MM.1S (cell line): ENCODE data around the gene PPME1.
"Not testable (repeated sequence)": the region's sequence is repeated elsewhere in the genome, so short reads cannot be mapped to it uniquely, and the experiment has no call there.

Source experiments
- DNase-seq: peaks from one replicate; pipeline ENCODE4 v3.0.0-alpha.2; 2015
- H2AFZ ChIP-seq: fragments of 300-600 bp; sonication (generic); 2 replicates; pipeline ENCODE4 v1.6.0; 2016; ENCODE audit warnings: antibody characterized with exemption, low read length
- H3F3A ChIP-seq: fragments of 300-600 bp; sonication (generic); 2 replicates; pipeline ENCODE4 v1.6.1; 2016; ENCODE audit warnings: mild to moderate bottlenecking, antibody characterized with exemption, low read length, moderate library complexity, mixed read lengths; ENCODE audit not compliant: insufficient read depth
- H3K27ac ChIP-seq: fragments of 300-600 bp; sonication (generic); 2 replicates; pipeline ENCODE4 v1.5.1; 2016; ENCODE audit warnings: mild to moderate bottlenecking, low read length
- H3K27me3 ChIP-seq: fragments of 300-600 bp; sonication (generic); replicated peaks from 2 replicates; pipeline ENCODE4 v1.6.0; 2016; ENCODE audit warnings: low read length; ENCODE audit not compliant: insufficient read depth
- H3K36me3 ChIP-seq: fragments of 300-600 bp; sonication (generic); replicated peaks from 2 replicates; pipeline ENCODE4 v1.6.1; 2016; ENCODE audit warnings: mild to moderate bottlenecking, low read length, mixed read lengths; ENCODE audit not compliant: insufficient read depth
- H3K4me1 ChIP-seq: fragments of 300-600 bp; sonication (generic); 2 replicates; pipeline ENCODE4 v1.6.1; 2016; ENCODE audit warnings: low read length, mixed read lengths
- H3K4me2 ChIP-seq: fragments of 300-600 bp; sonication (generic); 2 replicates; pipeline ENCODE4 v1.6.0; 2016; ENCODE audit warnings: low read depth, low read length
- H3K4me3 ChIP-seq: fragments of 300-600 bp; sonication (generic); 2 replicates; pipeline ENCODE4 v1.5.1; 2016; ENCODE audit warnings: low read length, mixed read lengths
- H3K79me2 ChIP-seq: fragments of 300-600 bp; sonication (generic); 2 replicates; pipeline ENCODE4 v1.6.1; 2016; ENCODE audit warnings: mixed run types, low read length, mixed read lengths
- H3K9ac ChIP-seq: fragments of 300-600 bp; sonication (generic); 2 replicates; pipeline ENCODE4 v1.6.1; 2016; ENCODE audit warnings: low read length, mixed read lengths
- H3K9me2 ChIP-seq: fragments of 300-600 bp; sonication (generic); replicated peaks from 2 replicates; pipeline ENCODE4 v1.6.1; 2016; ENCODE audit warnings: mild to moderate bottlenecking, low read length, mixed read lengths; ENCODE audit not compliant: insufficient read depth
- H3K9me3 ChIP-seq: fragments of 300-600 bp; sonication (generic); replicated peaks from 2 replicates; pipeline ENCODE4 v1.6.1; 2016; ENCODE audit warnings: mild to moderate bottlenecking, low read length, mixed read lengths; ENCODE audit not compliant: insufficient read depth
- H4K20me1 ChIP-seq: fragments of 300-600 bp; sonication (generic); 2 replicates; pipeline ENCODE4 v1.6.1; 2016; ENCODE audit warnings: mild to moderate bottlenecking, low read length, moderate library complexity, mixed read lengths; ENCODE audit not compliant: insufficient read depth
- EZH2 ChIP-seq: fragments of 300-600 bp; sonication (generic); optimal IDR thresholded peaks from 2 replicates; pipeline ENCODE3; 2017; ENCODE audit warnings: low read depth, mild to moderate bottlenecking, antibody characterized with exemption, low read length, mixed read lengths
- EZH2phosphoT487 ChIP-seq: fragments of 300-600 bp; sonication (generic); IDR thresholded peaks from 2 replicates; pipeline ENCODE4 v1.6.1; 2018; ENCODE audit warnings: antibody characterized with exemption, low read length
- TF ChIP-seq, protein P1 (sequence below): fragments of 300-600 bp; sonication (generic); IDR thresholded peaks from 2 replicates; pipeline ENCODE4 v1.5.1; 2016; ENCODE audit warnings: antibody characterized with exemption, low read length, mixed read lengths

The PPME1 gene

DNA sequence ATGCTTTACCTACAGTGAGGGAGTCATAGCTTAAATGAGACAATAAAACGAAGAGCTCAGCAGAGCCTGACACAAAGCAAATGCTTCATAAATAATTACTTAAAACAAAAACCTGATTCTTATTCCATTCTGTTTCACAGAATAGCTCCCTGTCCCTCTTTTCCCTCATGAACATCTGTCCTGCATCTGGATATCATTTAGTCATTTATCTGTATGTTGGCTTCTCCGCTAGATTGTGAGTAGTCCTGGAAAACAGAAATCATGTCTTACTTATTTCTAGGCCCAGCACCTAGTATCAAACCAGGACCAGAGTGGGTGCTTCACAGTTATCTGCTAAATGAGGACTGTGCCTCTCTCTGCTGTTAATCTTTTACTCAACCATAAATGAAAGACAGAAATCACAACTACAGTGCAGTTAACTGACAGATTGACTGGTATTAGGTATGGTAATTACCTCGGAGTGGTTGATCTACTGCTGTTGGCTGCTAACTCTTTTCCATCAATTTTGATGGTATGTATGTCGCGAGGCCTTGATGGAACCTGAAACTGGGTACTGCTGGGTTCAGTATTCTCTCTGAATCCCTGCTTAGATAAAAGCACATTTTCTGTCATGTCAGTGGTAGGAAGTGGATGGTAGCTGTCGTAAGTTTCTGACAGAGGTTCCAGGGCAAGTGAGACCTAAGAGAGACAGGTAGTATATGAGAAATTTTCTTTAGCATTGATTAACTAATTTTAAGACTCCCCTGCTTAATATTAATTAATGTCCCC, 31.8 kb upstream of the PPME1 start:
- TF ChIP-seq, protein P1, sequence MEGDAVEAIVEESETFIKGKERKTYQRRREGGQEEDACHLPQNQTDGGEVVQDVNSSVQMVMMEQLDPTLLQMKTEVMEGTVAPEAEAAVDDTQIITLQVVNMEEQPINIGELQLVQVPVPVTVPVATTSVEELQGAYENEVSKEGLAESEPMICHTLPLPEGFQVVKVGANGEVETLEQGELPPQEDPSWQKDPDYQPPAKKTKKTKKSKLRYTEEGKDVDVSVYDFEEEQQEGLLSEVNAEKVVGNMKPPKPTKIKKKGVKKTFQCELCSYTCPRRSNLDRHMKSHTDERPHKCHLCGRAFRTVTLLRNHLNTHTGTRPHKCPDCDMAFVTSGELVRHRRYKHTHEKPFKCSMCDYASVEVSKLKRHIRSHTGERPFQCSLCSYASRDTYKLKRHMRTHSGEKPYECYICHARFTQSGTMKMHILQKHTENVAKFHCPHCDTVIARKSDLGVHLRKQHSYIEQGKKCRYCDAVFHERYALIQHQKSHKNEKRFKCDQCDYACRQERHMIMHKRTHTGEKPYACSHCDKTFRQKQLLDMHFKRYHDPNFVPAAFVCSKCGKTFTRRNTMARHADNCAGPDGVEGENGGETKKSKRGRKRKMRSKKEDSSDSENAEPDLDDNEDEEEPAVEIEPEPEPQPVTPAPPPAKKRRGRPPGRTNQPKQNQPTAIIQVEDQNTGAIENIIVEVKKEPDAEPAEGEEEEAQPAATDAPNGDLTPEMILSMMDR: no peak
- no peak for TF ChIP-seq EZH2
- no peak for TF ChIP-seq EZH2phosphoT487
- Histone ChIP-seq H4K20me1 (no peaks in the 10 kb centered on the region), H2AFZ (no peak overlapping the region), H3K79me2 (no peaks in the 10 kb centered on the region), H3K9me2 (no peaks in the 10 kb centered on the region), H3K36me3 (no peaks in the 10 kb centered on the region), H3K27ac (no peak overlapping the region), H3K4me1 (no peaks in the 10 kb centered on the region), H3K4me2 (no peak overlapping the region), H3K4me3 (no peak overlapping the region), H3K9me3 (no peaks in the 10 kb centered on the region), H3F3A (no peaks in the 10 kb centered on the region), H3K9ac (no peak overlapping the region), H3K27me3 (no peaks in the 10 kb centered on the region)
- DNase-seq: no peak

DNA sequence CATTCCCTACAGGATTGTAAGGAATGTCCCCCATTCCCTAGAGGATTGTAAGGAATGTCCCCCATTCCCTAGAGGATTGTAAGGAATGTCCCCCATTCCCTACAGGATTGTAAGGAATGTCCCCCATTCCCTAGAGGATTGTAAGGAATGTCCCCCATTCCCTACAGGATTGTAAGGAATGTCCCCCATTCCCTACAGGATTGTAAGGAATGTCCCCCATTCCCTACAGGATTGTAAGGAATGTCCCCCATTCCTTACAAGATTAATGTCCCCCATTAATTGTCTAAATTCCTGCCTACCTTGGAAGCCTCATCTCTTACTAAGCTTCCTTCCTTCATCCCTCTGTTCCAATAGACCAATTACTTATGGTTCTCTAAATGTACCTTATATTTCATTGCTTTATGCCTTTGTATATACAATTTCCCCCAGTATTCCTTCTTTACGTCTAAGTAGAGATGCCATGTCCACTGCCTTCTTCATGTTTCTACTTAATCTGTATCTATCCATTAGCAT, 31.1 kb upstream of the PPME1 start:
- not testable (repeated sequence) for H3K4me2 ChIP-seq

GRCh38 chr11:74141241-74141695, 29.8 kb upstream of the PPME1 start:
- Histone ChIP-seq H3K9me3 (no peaks in the 10 kb centered on the region), H3K4me2 (no peak overlapping the region), H4K20me1 (no peaks in the 10 kb centered on the region), H3K4me3 (no peak overlapping the region), H3K27ac (no peak overlapping the region), H3K36me3 (no peaks in the 10 kb centered on the region), H2AFZ (no peak overlapping the region), H3K9me2 (no peaks in the 10 kb centered on the region), H3K9ac (no peak overlapping the region), H3K4me1 (no peaks in the 10 kb centered on the region), H3F3A (no peaks in the 10 kb centered on the region), H3K79me2 (no peaks in the 10 kb centered on the region), H3K27me3 (no peaks in the 10 kb centered on the region)
- no peak for DNase-seq
- TF ChIP-seq EZH2phosphoT487 (no peak), EZH2 (no peak)
- TF ChIP-seq, protein P1: no peak

More for the DNA sequence above, 31.1 kb upstream of the PPME1 start:
- not testable (repeated sequence) for H3K9me3 ChIP-seq, H3K27me3 ChIP-seq, H3K9me2 ChIP-seq, H3K79me2 ChIP-seq, H3K9ac ChIP-seq, H4K20me1 ChIP-seq, H3K36me3 ChIP-seq, DNase-seq, H3F3A ChIP-seq, H3K27ac ChIP-seq, H3K4me3 ChIP-seq, H2AFZ ChIP-seq, H3K4me1 ChIP-seq

DNA sequence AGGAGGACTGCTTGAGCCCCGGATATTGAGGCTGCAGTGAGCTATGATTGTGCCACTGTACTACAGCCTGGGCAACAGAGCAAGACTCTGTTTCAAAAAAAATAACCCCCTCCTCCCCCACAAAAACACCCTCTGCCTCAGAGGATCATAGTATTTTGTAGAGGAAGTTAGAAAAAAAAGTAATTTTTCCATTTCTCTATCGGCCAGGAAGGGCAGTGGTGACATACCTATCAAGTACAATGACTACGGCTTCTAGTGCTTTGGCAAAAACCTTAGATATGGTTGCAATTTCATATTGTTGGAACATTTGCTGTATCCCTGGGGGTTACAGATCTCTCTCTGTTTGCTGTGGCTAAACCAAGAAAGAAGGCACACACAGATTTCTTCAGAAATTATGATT, 29.2 kb upstream of the PPME1 start:
- Histone ChIP-seq H3K27me3 (no peaks in the 10 kb centered on the region), H3K4me3 (no peak overlapping the region), H4K20me1 (no peaks in the 10 kb centered on the region), H3K79me2 (no peaks in the 10 kb centered on the region), H3F3A (no peaks in the 10 kb centered on the region), H2AFZ (no peak overlapping the region), H3K27ac (no peak overlapping the region), H3K4me2 (no peak overlapping the region), H3K9me3 (no peaks in the 10 kb centered on the region), H3K9ac (no peak overlapping the region), H3K4me1 (no peaks in the 10 kb centered on the region), H3K36me3 (no peaks in the 10 kb centered on the region), H3K9me2 (no peaks in the 10 kb centered on the region)
- no peak for TF ChIP-seq EZH2phosphoT487
- TF ChIP-seq, protein P1: no peak
- TF ChIP-seq EZH2: no peak
- DNase-seq: no peak
